ENCODE results near the gene TK2.

The TK2 gene

GRCh38 chr16:66508914-66509496, 40.9 kb downstream of the TK2 start:
- Mint-ChIP-seq H3K36me3 (ENCODE audit: low read depth) (peaks cover 28% of the 10 kb centered on the region), H3K27ac (peak overlapping the region in 2 of 3 experiments; percentile 67 to 77), H3K9me3 (no peaks in the 10 kb centered on the region), H3K4me1 (peaks cover 29% of the 10 kb centered on the region), H3K4me3 (no peak overlapping the region), H3K27me3 (ENCODE audit: low read depth) (no peaks in the 10 kb centered on the region)
- no peak for TF ChIP-seq CTCF (IDR thresholded peaks at IDR 0.05; ENCODE audit: unreplicated experiment in 3 of 3)

GRCh38 chr16:66508248-66508913, 41.5 kb downstream of the TK2 start:
- Mint-ChIP-seq H3K36me3 (ENCODE audit: low read depth) (peaks cover 24% of the 10 kb centered on the region), H3K4me1 (peaks cover 29% of the 10 kb centered on the region), H3K9me3 (no peaks in the 10 kb centered on the region), H3K4me3 (no peak overlapping the region), H3K27ac (peak overlapping the region in 2 of 3 experiments; percentile 67 to 77), H3K27me3 (ENCODE audit: low read depth) (no peaks in the 10 kb centered on the region)
- no peak for TF ChIP-seq CTCF (IDR thresholded peaks at IDR 0.05; ENCODE audit: unreplicated experiment in 3 of 3)

- TF ChIP-seq CTCF (IDR thresholded peaks at IDR 0.05; ENCODE audit: unreplicated experiment in 3 of 3): no peak
- H3K9me3 Mint-ChIP-seq: no peaks in the 10 kb centered on the region
- H3K4me1 Mint-ChIP-seq: peaks cover 24% of the 10 kb centered on the region
- H3K27ac Mint-ChIP-seq: peak overlapping the region in 2 of 3 experiments; percentile 67 to 77
- no peak overlapping the region for H3K4me3 Mint-ChIP-seq
- H3K27me3 Mint-ChIP-seq (ENCODE audit: low read depth): no peaks in the 10 kb centered on the region
- H3K36me3 Mint-ChIP-seq (ENCODE audit: low read depth): peaks cover 19% of the 10 kb centered on the region
Observed at GRCh38 chr16:66507731-66508239, 42.1 kb downstream of the TK2 start.

GRCh38 chr16:66503612-66504011, 46.3 kb downstream of the TK2 start:
- no peak overlapping the region for H3K27ac Mint-ChIP-seq
- no peak for TF ChIP-seq CTCF (IDR thresholded peaks at IDR 0.05; ENCODE audit: unreplicated experiment in 3 of 3)
- peaks cover 17% of the 10 kb centered on the region for H3K36me3 Mint-ChIP-seq (ENCODE audit: low read depth)
- no peaks in the 10 kb centered on the region for H3K27me3 Mint-ChIP-seq (ENCODE audit: low read depth)
- H3K9me3 Mint-ChIP-seq: peaks cover 10% of the 10 kb centered on the region
- no peak overlapping the region for H3K4me3 Mint-ChIP-seq
- H3K4me1 Mint-ChIP-seq: no peaks in the 10 kb centered on the region

GRCh38 chr16:66503030-66503429, 46.9 kb downstream of the TK2 start:
- no peak for TF ChIP-seq CTCF (IDR thresholded peaks at IDR 0.05; ENCODE audit: unreplicated experiment in 3 of 3)
- no peaks in the 10 kb centered on the region for H3K4me1 Mint-ChIP-seq
- no peaks in the 10 kb centered on the region for H3K27me3 Mint-ChIP-seq (ENCODE audit: low read depth)
- H3K27ac Mint-ChIP-seq: peak overlapping the region in 1 of 3 experiments; percentile 4
- H3K9me3 Mint-ChIP-seq: peaks cover 12% of the 10 kb centered on the region
- peaks cover 19% of the 10 kb centered on the region for H3K36me3 Mint-ChIP-seq (ENCODE audit: low read depth)
- no peak overlapping the region for H3K4me3 Mint-ChIP-seq
